Activated CD4-positive, alpha-beta T cell treated with anti-CD3 and anti-CD28 coated beads, Interleukin-2, Interleukin-4, amounts not matched to agents 100 ng/mL and 50 ng/mL, durations not matched to agents 16 hours and 8 hours (primary cell): ENCODE measurements around the gene ADGRL3.

Experiments
- DNase-seq: peaks from one replicate; pipeline ENCODE4 v3.0.0-alpha.2; 2020; ENCODE audit warnings: low spot score

The ADGRL3 gene

GRCh38 chr4:61997831-61998230 lies 797.7 kb downstream of the ADGRL3 start:
- no peak for DNase-seq

DNA sequence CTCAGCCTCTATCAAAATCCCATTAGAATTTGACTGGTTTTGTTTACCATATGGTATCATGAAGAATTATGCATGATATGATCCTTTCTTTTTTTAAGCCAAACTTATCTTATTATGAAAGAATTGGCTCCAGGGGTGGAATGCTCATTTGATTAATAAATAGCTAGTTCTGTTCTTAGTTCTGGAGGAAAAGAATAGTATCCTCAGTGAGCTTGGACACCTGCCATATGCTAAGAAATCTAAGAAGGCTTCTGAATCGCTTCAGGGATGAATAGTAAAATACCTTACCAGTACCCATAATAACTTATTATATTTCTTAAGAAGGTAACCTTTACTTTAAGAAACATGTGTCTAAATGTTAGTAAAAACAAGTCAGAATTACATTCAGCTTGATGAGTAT lies 803.6 kb downstream of the ADGRL3 start:
- no peak for DNase-seq

GRCh38 chr4:62004881-62005280 lies 804.8 kb downstream of the ADGRL3 start:
- no peak for DNase-seq

DNA sequence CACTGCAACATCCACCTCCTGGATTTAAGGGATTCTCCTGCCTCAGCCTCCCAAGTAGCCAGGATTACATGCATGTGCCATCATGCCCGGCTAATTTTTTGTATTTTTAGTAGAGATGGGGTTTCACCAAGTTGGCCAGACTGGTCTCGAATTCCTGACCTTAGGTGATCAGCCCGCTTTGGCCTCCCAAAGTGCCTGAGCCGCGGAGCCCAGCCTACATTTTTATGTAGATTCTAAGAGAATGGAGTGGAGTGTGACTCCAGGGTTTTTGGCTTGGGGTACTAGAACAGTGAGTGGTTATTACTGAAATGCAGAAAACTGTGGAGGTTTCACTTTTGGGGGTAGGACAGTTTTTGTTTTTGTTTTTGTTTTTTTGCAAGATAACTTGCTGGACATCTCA lies 806.0 kb downstream of the ADGRL3 start:
- no peak for DNase-seq

DNA sequence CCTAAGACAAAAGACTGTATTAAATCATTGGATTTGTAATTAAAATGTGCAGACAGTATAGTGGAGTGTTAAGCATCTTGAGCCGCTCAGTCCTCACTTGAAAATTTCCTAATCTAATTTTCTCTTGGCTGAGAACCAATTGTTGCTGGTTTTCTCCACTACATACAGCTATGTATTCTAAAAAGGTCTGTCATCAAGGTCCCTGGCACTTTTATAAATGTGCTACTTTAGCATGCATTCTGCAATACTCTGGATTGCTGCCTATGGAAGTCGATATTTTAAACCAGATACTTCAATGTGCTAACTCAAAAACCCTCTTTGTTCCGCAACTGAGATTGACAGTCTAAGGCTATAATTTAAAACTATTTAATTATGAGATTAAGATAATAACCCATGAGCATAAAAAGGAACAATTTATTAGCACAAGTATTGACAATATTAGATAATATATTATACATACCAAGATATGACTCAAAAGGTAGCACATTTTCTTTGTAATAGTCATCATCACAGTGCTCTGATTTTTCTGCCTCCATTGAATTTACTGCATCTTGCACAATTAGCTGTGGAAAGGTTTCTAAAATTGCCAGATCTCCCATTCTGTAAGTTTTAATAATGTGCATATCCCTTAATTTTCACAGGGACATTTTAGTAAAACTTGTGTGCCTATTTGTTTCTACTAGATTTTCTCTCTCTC lies 815.1 kb downstream of the ADGRL3 start:
- no peak for DNase-seq

- DNase-seq: no peak
Observed at GRCh38 chr4:62018537-62018936, 818.4 kb downstream of the ADGRL3 start.

GRCh38 chr4:62023633-62024032 lies 823.5 kb downstream of the ADGRL3 start:
- DNase-seq: no peak

DNA sequence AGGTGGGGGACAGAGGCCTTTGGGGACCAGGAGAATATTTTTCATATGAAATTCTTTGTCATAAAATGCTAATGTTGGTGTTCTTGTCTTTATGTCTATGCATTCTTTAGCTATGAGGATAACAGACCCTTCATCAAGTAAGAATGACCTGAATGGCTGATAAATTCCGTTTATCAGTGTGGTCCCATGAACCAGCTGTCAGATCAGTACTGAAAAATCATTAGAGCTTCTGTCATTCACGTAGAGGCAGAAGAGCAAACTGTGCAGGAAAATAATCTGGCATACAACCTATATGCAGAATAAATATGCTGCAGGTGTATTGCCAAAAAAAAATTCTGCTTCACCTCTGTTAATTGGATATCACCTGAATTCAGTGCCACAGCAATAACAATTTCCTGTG lies 828.6 kb downstream of the ADGRL3 start:
- no peak for DNase-seq

DNA sequence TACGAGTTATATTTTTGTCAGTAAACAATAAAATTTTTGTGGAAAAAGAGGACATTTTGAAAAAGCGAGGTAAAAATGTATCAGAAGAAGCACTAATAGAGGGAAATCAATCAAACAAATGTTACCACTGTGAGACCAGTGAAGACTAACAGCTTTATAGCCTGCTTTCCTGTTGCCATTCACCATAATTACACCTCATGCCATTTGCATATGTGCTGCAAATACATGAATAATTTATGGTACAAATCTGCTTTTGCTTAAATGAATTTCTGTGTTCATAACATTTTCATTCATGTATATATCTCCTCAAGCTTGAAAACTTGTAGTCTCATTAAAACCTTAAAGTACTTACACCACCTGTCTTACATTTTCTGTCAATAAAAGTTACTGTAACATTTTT lies 830.8 kb downstream of the ADGRL3 start:
- DNase-seq: no peak

DNA sequence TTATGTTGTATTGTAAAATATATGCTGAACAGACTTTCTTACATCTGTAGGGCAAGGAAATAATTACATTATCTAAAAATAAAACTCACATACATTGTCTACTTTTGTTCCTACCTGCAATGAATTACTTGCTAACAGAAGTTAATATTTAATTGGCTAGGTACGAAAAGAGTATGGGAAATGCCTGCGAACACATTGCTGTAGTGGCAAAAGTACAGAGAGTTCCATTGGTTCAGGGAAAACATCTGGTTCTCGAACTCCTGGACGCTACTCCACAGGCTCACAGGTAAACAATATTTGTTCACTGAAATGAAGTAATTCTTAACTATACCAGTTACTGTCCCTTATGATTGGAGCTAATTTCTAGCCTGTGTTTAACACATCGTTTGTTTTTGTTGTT lies 837.4 kb downstream of the ADGRL3 start:
- no peak for DNase-seq

DNA sequence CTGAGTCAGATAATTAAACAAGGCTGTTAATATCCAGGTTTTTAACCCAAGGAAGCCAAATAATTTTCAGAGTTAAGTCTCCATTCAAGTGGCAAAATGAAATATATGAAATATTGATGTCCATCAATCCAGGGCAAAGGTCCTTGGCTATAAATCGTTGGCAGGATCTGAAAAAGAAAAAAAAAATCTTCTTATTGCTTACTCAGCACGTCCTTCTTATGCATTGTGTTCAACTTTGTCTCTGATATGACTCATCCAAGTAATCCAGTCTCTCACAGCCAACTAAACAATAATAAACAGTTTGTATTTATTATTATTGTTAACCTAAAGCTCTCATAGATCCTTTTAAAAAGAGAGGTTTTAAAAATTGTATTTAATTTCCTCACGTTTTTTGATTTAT lies 851.2 kb downstream of the ADGRL3 start:
- no peak for DNase-seq

GRCh38 chr4:62053974-62054373 lies 853.8 kb downstream of the ADGRL3 start:
- no peak for DNase-seq

DNA sequence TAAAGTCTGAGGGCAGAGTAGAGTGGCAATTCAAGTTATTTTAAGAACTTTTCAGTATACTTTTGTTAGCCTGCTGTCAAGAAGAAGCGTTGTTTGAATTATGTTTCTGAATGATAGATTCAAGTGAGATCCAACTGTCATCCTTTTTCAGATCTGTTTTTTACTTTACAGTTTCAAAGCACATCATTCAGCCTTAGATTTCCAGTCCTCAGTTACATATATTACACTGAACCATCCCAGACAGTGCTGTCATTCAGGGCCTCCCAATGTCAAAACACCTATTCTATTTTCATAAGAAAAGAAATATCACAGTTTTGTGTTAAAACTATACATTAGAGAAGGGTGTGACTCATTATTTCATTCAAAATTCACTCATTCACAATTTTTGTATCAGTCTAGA lies 856.9 kb downstream of the ADGRL3 start:
- DNase-seq: no peak

DNA sequence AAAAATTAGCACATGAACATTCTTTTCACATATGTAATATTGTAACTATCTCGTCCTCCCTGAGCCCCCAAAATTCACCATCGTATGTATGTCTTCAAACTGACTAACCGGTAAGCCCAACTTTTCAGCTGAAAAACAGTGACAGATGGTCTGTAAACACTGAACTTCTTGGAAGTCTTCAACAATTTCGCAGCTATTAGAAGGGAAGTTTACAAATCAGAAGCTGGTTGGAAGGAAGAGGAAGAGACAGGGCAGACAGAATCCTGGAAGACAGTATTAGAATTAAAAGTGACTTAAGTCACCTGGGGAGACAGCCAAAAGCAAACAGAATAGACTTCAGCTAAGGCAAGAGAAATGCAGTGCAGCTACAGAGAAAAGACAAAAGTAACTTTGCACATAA lies 858.4 kb downstream of the ADGRL3 start:
- DNase-seq: no peak

- no peak for DNase-seq
Observed at GRCh38 chr4:62070291-62070852, 870.2 kb downstream of the ADGRL3 start.

DNA sequence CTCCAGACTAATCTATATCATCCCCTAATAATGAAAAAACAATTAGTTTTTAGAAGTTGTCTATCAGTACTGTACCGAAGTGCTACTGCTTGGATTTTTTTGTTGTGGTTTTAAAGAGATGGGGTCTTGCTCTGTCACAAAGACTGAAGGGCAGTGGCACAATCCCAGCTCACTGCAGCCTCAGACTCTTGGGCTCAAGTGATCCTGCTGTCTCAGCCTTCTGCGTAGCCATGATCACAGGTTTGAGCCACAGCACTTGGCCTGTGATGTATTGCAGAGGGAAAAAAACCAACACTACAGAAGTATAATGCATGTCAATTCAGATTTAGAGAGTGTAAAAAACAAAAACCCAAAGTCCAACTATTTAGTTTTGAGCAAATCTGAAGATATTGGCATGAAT lies 875.0 kb downstream of the ADGRL3 start:
- DNase-seq: no peak

DNA sequence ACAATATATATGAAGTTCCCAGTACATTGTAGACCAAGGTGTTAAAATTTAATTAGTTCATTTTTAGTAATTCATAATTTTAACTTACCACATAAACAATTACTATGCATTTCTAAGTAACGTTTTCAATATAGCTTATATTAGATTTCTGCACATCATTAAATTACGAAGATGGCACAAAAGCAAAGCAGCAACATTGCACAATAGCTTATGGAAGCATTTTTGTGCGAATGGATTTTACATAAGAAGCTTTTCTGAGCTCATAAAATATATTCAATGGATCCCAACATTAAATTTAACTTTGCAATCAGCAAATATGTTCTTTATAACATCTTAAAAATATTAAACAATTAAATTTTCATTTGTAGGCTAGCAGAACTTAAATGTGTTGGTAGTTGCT lies 875.4 kb downstream of the ADGRL3 start:
- no peak for DNase-seq

DNA sequence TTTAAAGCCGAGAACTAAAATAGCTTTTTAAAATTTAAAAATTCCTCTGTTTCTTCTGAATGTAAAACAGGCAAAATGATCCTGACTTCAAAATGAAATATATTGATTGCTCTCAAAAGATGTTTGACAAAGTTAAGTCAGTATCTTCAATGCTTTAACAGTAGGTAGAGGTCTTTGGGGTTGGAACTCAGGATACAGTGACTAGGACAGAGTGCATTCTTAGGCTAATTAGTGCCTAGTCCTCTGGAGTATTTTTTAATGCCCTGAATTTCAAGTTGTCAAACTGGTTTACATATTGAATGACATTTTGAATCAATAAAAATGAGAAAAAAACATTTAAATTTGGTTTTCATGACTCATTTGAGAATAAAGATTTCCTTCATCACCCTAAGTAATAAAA lies 877.3 kb downstream of the ADGRL3 start:
- DNase-seq: no peak

DNA sequence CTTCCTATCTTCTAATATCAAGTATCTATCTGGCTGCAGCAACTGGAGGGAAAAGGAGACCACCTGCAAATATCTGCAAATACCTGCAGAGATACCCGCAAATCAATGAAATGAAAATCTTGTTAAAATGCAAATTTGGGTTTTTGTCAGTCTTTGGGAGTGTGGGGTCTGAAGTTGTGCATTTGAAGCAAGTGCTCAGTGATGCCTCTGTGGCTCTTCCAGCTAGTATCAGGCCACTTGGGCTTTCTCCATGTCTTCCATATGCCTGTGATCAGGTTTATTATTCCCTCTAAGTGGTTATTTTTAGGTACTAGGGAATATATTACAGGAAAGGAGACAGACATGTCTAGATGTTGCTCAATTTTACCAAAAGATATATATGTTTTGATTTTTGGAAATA lies 880.3 kb downstream of the ADGRL3 start:
- no peak for DNase-seq

- no peak for DNase-seq
Observed at GRCh38 chr4:62087706-62088105, 887.6 kb downstream of the ADGRL3 start.

GRCh38 chr4:62093735-62094134 lies 893.6 kb downstream of the ADGRL3 start:
- no peak for DNase-seq

DNA sequence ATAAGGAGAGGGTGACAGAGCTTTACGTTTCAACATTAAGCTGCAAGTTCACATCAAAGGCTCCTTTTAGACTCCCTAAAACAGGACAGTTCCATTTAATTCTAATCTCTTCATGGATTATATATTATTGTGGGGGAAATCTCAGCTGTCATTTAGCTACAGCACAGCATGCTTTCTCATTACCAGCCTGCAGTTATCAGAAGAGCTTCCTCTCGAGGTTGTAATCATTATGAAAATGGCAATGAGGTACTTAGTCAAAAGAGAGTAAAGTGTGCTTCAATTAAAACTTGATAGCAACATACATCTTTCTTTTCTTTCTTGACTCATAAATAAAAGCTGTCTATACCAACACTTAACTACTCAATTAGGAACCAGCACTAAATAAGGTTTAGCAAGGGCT lies 896.8 kb downstream of the ADGRL3 start:
- DNase-seq: no peak

DNA sequence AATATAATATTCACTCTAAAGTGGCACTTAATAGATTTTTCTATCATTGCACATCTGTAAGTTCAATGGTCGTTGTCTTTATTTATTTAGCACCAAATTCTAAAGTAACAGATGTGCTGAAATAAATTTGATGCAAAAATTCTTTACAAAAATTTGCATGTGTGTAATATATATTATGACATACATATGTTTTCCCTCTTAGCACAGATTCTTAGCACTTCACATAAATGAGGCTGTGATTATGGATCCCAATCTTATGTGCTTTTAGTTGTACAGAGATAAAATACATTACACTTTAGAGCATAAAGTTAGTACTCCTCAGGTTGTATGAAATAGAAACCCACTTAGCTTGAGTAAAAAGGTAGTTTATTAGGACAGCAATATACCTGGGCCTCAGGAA lies 915.1 kb downstream of the ADGRL3 start:
- no peak for DNase-seq

DNA sequence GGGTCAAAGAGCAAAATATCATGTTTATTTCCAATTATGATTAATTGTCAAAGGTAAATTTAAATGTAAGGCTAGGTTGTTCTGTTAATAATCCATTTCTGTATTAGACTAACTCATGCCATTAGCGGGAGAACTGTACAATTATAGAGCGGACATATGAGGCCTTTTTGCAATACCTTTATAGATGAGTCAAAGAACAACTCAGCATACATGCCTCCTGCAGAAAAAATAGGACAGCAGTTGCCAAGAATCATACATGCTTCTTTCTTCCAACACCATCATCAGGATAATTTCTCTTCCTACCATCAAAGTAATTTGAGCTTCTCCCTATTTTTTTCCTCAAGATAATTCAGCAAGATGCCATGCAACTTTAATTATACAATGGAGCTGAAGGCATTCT lies 917.8 kb downstream of the ADGRL3 start:
- DNase-seq: no peak
